CD4-positive, alpha-beta T cell treated with Interleukin-4 for 1 hour (primary cell): Measurements from ENCODE around the gene KIF26B.

Experiments
- DNase-seq, 2 donors: peaks; one replicate each; pipeline ENCODE4 v3.0.0-alpha.2; 2020 to 2022

The KIF26B gene

DNA sequence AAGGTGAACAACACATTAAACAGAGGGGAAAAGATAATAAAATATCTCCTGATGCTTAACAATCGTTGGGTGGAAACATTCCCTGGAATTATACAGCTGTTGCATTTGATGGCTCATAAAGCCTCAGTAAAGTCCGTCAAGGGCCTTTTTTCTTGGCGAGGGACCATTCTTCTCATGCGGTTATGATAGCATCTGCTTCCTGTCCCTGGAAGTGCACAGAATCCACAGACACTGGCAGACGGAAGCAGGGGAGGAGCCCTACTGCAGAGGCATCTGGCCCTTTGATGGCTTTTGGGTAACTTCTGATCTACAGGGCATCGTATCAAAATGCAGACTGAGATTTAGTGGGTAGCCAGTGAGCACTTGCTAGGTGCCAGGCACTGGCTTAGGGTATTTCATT, 286.9 kb downstream of the KIF26B start:
- DNase-seq, result no peak

DNA sequence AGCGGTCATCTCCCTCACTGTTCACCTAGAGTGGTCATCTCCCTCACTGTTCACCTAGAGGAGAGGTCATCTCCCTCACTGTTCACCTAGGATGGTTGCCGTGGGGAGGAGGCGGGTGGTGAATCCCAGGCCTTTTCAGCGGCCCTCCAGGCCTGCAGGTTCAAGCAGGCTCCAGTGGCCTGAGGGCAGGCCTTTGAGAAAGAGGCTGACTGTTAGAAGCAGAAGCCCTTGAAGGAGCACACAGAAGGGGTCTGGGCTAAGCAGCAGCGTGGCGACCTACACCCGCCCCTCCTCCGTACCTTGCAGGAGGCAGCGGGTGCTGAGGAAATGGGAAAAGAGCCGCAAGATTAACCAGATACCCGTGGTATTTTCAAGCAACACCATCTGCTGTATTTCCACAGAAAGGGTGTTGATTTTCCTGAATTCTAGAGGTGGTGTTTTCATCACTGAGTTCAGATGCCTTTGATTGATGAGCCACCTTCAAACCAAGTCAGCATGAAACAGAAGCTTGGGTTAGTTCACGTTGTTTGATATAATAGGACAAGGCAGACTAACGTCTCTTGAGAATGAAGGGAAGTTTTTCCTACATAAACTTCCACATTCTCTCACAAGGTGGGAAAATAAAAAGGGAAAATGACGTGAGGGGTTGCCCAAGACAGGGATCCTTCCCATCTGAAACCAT, 289.5 kb downstream of the KIF26B start:
- no peak for DNase-seq

DNA sequence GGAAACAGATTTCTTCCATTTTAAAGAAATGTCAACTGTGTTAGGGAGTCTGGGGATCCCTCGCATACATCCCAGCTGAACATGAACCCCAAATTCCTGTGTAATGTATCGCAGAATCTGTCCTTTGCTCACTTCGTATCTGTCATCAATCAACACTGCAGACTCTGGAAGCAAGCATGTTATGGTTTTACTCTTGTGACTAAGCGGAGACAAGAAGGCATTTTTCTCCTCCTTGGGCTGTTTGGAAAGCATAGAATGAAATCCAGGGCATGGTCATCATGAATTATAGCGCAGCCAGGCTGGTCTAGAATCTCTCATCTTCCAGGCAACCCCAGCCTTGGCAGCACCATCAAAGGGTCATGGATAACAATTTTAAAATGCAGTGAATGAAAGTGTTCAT, 290.2 kb downstream of the KIF26B start:
- DNase-seq, result no peak

DNA sequence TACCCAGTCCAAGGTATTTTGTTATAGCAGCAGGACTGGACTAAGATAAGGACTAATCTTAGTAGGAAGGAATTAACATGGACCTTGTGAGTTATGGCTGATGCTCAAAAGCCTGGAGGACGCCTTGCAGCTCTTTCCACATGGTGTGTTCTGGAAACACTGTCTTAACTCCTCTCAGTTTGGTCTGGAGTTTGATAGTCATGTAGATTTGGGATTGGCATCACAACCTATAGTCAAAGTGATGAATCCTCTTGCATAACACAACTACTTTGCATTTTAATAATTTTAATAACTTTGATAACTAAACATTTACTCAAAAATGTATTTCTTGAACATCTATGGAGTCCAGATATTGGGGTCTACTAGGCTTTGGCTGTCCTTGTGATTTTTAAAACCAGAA, 293.7 kb downstream of the KIF26B start:
- DNase-seq, result no peak

DNA sequence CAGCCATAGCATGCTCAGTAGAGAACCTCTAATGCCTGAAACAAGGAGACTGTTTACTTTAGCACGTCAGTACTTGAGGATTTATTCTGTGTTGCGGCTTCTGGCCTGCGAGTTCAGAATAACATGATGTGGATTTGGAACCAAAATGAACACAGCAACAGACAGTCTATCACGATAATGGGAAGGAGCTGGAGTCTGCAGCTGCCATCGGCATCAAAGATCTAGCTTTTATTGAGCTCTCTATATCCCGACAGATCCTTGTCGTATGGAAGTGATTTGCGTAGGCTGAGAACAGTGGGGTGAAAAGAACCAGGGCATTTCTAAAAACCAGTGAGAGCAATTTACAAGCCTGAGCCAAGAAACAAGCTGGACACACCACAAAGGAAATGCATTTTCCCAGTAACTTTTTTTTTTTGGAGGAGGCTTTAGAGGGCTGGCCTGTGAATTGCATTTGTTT, 294.2 kb downstream of the KIF26B start:
- DNase-seq, result no peak

DNA sequence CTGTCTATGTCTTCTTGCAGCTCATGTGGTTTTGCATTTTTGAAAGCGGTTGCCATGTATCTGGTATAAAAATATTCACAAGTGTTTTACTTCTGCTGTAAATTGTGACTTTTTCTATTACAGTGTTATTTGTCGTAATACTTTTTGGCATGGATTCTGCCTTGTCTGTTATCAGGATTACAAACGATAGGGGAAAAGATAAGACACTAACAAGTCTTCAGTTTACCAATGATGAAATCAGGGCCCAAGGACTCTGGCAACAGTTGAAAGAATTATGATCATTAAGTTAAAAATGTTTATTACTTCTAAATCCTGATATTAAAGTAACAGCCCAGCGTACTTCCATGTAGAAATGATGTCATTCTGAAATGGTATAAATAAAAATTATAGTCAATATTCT, 298.8 kb downstream of the KIF26B start:
- no peak for DNase-seq

DNA sequence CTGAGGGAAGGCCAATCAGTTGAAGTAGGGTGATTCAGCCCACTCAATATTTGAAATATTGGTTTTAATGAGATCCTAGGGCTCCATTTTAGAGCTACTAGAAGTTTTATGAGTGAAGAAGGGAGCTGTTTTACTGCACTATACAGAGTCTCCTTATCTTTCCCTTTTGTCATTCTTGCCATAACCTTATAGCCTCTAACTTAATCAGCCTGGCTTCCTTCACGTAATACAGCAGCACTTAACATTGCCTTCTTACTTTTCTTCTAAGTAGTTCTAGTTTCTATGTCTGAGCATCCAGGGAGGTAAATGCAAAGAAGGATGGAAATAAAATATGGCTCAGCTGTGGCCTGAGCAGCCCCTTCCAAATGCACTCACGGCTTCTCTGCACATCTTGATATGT, 299.3 kb downstream of the KIF26B start:
- DNase-seq, result no peak

DNA sequence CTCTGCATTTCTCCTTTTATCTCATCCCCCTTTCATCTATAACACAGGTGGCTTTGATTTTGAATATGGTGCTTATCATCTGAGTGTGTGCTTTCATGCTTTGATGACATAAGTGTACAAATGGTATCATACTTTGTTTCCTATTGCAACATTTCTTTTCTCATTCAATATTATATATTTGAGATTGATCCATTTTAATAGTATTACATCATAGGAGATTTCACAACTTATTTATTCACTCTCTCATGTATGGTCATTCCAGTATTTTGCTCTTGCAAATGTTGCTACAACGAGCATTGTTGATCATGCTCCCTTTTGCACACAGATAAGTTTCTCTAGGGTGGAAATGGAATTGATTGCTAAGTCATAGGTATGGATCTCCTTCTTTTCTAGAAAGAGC, 302.8 kb downstream of the KIF26B start:
- no peak for DNase-seq

DNA sequence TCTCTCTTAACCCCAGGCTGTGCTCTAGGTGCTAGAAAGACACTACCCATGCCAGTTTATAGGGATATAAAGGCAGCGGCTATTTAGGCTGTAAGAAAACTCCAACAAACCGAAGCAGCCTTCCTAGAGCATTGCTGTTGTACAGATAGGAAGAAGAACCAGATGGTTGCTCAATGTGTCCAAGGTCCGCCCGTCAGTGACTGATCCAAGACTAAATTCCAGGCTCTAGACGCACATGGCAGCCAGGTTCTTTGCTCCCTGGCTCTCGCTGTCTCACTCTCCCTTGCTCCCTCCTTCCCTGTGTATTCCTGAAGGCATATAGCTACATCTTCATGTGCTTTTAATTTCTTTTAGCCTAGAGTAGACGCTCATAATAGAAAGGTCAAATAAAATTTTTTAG, 303.4 kb downstream of the KIF26B start:
- DNase-seq, result no peak

DNA sequence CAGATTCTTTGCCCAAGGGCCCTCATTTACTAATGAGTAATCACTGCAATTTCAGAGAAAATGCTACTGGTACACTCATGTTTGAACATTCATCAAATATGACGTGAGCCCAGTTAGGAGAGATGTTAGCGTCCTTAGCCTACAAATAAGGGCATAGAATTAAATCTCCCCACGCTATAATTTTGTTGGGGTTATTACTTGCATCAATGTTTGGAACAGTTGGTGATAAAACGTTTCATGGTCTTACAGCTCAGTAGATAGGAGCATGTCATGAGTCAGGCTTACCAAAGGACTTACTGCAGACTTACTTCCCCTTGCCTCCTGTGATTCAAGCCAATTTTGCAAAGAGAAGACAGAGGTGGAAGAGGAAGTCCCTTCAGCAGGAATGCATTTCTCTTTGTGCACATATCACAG, 304.0 kb downstream of the KIF26B start:
- DNase-seq, result peak in 1 of 2 donors; percentile 13

DNA sequence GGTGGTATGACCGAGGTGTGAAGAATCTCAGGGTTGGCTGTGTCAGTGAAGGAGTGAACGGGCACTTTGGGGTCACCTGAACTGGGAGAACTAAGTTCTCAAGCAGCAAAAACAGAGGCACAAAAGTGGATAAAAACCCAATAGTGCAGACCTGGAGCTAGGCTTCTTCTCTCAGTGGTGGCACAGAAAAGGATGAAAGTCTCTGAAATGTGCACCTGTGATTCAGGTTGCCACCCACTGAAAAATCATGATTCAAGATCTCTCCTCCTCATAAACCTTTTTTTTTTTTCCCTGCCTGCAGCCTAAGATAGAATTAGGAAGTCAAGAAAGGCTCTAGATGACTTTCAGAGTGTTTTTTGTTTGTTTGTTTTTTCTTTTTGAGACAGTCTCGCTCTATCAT, 304.8 kb downstream of the KIF26B start:
- no peak for DNase-seq

DNA sequence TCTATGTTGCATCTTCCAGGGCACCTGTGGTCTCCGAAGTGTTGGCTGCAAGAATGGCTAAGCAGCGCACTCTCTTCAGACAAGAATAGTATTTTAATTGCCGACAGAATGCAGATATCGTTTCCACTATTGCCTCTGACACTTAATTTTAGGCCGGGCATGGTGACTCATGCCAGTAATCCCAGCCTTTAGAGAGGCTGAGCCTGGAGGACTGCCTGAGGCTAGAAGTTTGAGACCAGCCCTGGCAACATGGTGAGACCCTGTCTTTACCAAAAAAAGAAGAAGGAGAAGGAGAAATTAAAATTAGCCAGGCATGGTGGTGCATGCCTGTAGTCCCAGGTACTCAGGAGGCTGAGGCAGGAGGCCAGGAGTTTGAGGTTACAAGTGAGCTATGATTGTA, 306.9 kb downstream of the KIF26B start:
- DNase-seq, result no peak

DNA sequence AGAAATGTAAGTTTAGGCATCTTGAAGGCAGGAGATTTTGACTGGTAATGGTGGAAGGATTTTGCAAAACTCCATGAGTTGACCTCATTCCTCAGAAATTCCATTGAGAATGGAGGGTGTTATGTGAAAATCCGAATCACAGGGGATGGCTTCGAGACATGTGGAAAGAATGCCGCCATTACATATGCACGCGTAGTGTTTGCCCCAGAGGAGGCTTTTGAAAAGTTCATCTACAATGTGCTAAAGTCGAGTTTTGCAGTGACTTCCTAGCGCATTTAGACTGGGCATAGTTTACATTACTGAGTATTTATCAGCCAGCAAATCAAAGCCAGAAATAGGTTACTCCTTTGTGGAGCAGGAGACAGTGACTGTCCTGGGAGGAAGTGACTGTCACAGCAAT, 307.4 kb downstream of the KIF26B start:
- DNase-seq, result no peak

DNA sequence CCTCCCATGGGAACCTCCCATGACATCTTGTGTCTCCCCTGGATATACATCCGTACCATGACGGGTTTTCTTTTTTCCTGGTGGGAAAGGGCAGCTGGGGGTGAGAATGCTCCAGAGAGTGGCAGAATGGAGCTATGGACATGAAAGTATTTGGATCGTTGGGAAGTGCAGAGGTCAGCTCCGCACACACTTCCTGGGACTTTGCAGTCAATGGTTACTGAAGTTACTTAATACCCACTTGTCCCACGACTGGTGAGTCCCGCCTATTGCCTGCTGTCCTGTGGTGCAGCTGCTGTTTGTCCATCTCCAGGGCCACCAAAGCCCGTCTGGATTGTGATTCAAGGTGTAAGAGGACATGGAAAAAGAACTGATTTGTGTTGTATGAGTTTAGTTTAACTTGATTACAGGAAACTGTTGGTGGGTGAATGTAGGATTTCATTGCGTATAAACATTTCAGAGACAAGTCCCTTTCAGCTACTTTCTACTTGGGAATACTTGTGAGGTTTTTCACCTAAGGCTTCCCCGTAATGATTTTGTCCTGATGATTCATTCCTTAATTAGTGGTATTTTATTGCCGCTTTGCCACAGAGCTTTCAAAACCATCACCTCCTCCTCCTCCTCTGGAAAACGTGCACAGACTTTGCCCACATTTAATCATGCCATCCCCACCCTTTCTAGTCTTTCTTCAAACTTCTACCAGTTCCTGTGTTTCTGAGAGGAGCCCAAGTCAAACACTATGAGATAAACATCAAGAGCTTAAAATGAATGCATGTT, 308.8 kb downstream of the KIF26B start:
- no peak for DNase-seq

DNA sequence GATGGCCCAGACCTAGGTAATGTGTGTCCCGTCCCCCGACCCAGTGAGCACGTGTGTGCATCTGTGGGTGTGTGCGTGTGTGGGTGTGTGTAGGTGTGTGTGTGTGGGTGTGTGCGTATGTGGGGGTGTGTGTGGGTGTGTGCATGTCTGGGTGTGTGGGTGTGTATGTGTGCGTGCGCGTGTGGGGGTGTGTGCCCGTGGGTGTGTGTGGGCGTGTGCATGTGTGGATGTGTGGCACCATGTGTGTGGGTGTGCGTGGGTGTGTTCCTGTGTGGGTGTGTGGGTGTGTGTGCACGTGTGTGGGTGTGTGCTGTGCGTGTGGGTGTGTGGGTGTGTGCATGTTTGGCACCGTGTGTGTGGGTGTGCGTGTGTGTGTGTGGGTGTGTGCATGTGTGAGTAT, 309.5 kb downstream of the KIF26B start:
- DNase-seq, result no peak

DNA sequence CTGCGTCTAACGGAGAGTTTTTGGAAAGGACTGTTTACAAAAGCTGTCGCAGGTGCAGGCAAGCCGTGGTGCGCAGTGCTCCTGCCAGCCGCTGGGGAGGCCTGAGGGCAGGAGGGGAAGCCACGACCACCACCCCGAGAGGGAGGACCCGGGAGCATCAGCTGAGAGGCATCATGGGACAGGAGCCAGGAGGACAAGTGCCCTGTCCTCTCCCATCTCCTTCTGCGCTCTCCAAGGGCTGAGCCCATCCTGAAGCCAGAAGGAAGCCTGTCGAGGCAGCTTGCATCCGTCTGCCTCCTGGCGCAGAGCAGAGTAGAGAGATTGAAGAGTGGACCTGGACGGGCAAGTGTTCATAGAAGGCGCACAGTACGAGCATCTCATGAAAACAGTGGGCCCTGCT, 310.9 kb downstream of the KIF26B start:
- no peak for DNase-seq

DNA sequence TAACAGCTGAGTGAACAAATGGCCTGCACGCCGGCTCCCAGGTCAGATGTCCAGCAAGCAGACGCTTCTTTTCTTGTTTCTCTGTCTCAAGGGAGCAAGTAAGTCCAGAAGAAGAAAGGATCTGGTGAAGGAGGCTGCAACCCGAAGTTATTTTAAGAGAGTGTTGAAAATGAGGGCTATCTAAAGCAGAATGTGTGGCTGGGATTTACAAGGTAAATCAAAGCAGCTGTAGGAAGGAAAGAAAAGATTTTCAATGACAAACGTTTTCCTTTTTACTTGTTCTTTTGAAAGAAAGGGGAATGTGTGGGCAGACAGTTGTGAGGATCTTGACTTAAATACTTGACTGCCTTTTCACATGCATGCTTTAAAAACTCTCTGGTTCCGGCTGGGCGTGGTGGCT, 311.5 kb downstream of the KIF26B start:
- DNase-seq, result no peak

DNA sequence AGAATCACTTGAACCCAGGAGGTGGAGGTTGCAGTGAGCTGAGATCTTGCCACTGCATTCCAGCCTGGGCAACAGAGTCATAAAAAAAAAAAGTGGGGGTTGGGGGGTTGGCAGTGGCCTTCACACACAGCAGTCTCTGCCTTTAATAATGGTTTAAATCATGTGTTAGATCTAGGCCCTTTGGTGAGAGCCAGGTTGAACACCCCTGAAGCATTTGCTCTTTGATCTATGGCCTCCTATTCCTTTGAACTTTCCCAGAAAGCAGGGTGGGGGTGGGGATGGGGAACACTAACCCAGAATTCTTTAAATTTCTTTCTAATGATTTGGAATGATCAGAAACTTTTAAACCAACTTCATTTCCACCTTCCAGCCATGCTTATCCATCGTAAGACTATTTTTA, 313.0 kb downstream of the KIF26B start:
- DNase-seq, result no peak

DNA sequence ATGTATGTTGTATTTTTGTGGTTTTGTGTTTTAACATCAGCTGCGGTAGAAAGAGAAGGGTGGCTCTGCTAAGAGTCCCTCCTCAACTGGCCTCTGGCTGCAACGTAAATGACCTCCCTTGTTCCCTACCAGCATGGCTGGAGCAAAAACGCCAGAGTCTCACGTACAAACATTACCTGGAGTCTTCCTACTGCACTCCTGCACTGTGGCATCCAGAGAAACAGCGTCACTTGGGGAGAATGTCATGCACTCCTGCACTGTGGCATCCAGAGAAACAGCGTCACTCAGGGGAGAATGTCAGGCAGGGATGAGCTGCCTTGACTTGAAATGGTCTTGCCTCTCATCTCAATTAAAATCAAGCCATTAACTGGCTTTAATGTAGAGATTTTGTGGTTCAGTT, 314.2 kb downstream of the KIF26B start:
- DNase-seq, result no peak

DNA sequence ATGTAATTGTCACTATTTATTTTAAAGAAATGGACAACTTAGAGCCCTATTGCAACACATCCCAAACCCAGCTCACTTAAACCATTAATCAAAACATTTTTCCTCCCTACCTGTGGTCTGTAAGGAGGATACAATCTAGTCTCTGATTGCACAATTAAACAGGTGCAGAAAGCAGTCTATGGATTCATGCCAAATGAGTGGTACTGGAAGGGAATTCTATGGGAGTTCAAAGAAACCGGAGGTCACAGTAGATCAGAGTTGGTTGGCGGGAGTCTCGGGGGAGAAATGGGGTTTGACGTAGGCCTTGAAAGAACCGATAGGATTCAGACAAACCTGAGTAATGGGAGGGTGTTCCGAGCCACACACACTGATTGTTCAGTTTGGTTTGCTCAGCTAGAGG, 314.9 kb downstream of the KIF26B start:
- no peak for DNase-seq

DNA sequence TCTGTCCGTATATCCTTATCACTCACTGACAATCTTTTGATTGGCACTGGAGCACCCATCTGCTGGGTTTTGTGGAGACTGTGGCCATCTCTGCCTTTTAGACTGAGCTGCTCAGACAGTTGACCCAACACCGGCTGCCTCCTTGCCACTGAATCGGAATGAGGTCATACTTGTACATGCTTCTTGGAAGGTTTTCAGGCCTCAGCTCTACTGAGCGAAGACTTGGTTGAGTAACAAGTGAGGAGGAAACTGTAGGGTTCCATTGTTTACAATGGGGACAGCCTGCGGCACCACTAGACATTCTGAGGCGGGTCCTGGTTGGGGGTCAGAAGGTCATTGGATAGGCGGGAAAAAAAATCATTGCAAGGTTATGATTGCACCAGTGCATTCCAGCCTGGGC, 320.3 kb downstream of the KIF26B start:
- DNase-seq, result no peak

DNA sequence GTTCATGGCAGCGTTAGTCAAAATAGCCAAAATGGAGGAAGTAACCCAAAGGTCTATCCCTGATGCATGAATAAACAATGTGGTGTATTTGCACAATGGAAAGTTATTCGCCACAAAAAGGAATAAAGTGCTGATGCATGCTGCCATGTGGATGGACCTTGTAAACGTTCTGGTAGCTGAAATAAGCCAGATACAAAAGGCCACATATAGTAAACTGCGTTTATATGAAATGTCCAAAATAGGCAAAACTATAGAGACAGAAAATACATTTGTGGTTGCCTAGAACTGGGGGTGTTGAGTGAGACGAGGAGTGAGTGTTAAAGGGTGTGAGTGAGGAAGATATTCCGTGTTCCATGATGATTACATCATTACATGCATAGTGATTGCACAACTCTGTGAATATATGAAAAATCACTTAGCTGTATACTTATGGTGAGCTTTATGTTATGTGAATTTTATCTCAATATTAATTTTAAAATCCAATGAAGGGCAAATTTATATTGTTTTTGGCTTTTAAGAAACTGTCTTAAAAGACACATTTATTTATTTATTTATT, 321.3 kb downstream of the KIF26B start:
- no peak for DNase-seq

DNA sequence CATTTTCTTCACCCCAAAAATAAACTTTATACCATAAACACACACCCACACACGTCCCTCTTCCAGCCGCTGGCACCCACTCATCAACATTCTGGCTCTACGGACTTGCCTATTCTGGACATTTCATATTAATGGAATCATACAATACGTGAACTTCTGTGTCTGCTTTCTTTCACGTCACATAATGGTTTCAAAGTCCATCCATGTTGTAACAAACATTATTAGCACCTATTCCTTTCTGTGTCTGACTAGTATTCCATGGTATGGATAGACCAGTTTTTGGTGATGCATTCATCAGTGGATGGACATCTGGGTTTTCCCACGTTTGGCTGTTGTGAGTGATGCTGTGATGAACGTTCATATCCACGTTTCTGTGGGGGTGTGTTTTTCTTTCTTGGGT, 323.2 kb downstream of the KIF26B start:
- no peak for DNase-seq

DNA sequence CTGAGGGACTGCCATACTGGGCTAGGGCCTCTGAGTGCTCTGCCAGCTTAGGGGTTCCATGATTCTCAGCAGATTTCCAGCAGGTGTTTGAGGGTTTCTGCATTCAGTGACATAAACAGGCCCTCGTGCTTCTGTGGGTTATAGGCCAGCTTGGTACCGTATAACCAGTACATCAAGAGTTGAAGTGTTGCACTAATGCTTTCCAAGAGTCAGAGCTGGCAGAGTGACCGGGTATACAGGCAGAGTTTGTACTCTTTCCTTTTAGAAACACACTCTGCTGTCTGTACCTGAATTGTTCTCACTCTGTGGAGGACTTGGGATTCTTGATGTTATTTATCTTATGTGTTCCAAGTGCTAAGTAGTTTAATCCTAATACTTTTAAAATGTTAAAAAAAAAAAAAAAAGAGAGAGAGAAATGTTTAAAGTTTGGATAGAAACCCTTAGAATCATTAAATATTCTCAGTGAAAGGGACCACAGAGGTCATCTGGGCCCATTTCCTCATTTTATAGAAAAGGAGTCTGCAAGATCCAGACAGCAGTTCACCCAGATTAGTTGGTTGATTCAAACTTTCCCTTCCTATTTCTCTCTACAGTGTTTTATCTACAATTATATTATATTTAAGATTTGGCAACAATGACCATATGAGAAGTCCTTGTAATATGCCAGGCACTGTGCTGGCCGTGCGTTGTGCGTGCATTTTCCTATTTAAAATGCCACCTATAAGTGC, 325.8 kb downstream of the KIF26B start:
- DNase-seq, result no peak
